HG02840 (cell line): ENCODE data around the gene TSPYL6.

Source experiments
- ATAC-seq: cut with Tn5 transposase; IDR thresholded peaks from one replicate; pipeline ENCODE4 v1.9.1; 2021; ENCODE audit warnings: mild to moderate bottlenecking, moderate library complexity, moderate number of reproducible peaks; ENCODE audit not compliant: unreplicated experiment, low FRiP score

The TSPYL6 gene

DNA sequence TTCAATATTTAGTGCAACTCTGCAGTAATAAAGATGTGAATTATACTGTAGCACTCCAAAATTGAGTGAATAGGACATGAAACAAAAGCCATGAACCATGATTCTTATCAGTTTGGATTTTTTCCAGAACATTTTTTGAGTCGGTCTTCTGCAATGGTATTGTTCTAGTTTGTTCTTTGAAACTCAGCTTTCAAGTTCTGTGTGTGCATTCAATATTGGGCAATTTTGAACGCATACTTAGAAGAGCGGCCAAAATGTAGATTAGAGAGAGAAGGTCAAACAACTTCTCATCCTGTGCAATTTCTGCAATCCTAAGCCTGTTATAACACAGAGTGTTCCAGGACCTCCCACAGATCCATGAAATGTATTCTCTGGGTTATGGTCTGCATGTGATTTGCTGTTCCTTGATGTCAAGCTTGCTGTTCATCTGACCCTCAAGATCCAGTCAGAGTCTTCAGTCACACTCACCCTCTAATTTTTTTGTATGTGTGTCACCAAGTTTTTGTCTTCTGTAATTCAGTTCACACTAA lies 48.3 kb downstream of the TSPYL6 start:
- no peak for ATAC-seq

DNA sequence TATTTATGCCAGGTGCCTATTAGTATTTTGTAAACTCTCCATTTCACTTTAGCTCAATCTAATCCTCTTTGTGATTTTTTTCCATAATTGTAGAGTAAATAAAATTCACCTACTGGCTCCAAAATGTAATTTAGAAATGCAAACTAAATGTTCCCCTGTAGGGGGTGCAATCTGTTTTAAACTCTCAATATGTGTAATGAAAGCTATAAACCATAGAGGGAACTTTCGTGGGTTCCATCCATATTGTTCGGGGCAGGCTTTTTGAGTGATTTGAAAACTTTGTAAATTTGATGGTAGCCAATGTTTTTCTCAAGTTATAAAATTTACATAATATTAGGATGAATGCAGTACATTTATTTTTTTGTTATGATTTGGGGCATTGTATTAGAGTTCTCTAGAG lies 49.4 kb downstream of the TSPYL6 start:
- no peak for ATAC-seq

DNA sequence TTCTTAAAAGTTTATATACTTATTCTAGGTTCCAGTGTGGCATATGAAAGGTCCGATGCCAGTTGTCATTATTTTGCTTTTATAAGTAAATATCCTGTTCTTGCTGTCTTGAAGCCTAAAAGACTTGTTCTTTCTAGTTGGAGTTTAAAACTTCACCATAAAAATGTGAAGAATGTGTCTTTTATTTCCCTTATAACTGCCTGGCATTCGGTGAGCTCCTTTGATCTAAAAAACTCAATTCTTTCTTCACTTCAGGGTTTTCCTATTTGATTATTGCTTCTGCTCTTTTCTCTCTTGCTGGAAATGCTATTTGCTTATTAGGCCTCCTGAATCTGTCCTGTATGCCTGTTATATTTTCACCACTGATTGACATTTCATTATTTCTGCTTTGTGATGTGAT lies 51.6 kb downstream of the TSPYL6 start:
- no peak for ATAC-seq
